Measurements from ENCODE around the gene SLC26A1.

DNA sequence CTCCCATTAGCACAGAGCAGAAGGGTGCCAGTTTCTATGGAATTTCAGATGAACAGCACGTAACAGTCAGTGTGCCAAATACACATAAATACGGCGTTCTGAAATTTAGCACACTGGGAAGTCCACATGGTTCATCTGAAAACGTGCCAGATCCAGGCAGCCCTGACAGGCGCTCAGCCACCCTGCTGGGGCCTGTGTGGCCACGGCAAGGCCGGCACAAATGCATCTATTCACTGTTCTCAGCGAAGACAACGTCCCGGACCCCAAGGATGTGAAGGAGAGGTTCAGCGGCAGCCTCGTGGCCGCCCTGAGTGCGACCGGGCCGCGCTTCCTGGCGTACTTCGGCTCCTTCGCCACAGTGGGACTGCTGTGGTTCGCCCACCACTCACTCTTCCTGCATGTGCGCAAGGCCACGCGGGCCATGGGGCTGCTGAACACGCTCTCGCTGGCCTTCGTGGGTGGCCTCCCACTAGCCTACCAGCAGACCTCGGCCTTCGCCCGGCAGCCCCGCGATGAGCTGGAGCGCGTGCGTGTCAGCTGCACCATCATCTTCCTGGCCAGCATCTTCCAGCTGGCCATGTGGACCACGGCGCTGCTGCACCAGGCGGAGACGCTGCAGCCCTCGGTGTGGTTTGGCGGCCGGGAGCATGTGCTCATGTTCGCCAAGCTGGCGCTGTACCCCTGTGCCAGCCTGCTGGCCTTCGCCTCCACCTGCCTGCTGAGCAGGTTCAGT is 35.5 kb downstream of the SLC26A1 start:
- TF ChIP-seq GATA2 (IDR thresholded peaks at IDR 0.05; ENCODE audit: low read depth, low read length) = no peak
- TF ChIP-seq GATA3 (IDR thresholded peaks at IDR 0.05; ENCODE audit: low read depth, low read length) = no peak

Data from SH-SY5Y (cell line).